Astrocyte (in vitro differentiated cells and primary cell): ENCODE measurements around the gene OPCML. TPM values are rescaled to one million over a fixed set of nuclear protein-coding genes. Genes with fewer than 3 reads are reported as not detected.
A peak's percentile ranks its signal among the peaks of the same experiment; 100 is the strongest.

Experiments
- DNase-seq: peaks from one replicate; pipeline ENCODE4 v3.0.0-alpha.2; 2010; ENCODE audit warnings: low read depth
- FAIRE-seq: peaks from 2 replicates; lab custom pipeline; 2011; peaks lifted over from hg19 to GRCh38; lab: Jason Lieb, UNC
- H2AFZ ChIP-seq: 2 replicates; pipeline ENCODE4 v1.6.0; 2012; ENCODE audit warnings: low read depth, low read length, inconsistent platforms
- H3K27ac ChIP-seq: 2 replicates; pipeline ENCODE4 v1.5.1; 2011; ENCODE audit warnings: low read depth, low read length, inconsistent platforms
- H3K27me3 ChIP-seq: 2 replicates; pipeline ENCODE4 v1.6.0; 2011; ENCODE audit warnings: low read length, inconsistent platforms; ENCODE audit not compliant: insufficient read depth
- H3K36me3 ChIP-seq: 2 replicates; pipeline ENCODE4 v1.5.1; 2011; ENCODE audit warnings: low read length, inconsistent platforms; ENCODE audit not compliant: insufficient read depth
- H3K4me1 ChIP-seq: 2 replicates; pipeline ENCODE4 v1.5.1; 2011; ENCODE audit warnings: low read length, inconsistent platforms; ENCODE audit not compliant: insufficient read depth
- H3K4me2 ChIP-seq: 2 replicates; pipeline ENCODE4 v1.6.0; 2012; ENCODE audit warnings: low read length, inconsistent platforms
- H3K4me3 ChIP-seq: 2 replicates; pipeline ENCODE4 v1.5.1; 2011; ENCODE audit warnings: low read depth, mild to moderate bottlenecking, low read length, inconsistent platforms; ENCODE audit not compliant: insufficient read depth
- H3K79me2 ChIP-seq: 2 replicates; pipeline ENCODE4 v1.6.0; 2012; ENCODE audit warnings: mild to moderate bottlenecking, low read length, inconsistent platforms; ENCODE audit not compliant: insufficient read depth
- H3K9ac ChIP-seq: 2 replicates; pipeline ENCODE4 v1.6.0; 2012; ENCODE audit warnings: mild to moderate bottlenecking, low read length, inconsistent platforms
- H3K9me3 ChIP-seq: 2 replicates; pipeline ENCODE4 v1.5.1; 2012; ENCODE audit warnings: low read depth, mild to moderate bottlenecking, low read length, inconsistent platforms; ENCODE audit not compliant: insufficient read depth
- H4K20me1 ChIP-seq: 2 replicates; pipeline ENCODE4 v1.6.0; 2012; ENCODE audit warnings: low read length, inconsistent platforms; ENCODE audit not compliant: insufficient read depth
- H3K27ac Mint-ChIP-seq: one replicate; pipeline ENCODE4 v1.8.0; 2021; ENCODE audit warnings: mild to moderate bottlenecking, mixed read lengths; ENCODE audit not compliant: unreplicated experiment
- H3K27me3 Mint-ChIP-seq: one replicate; pipeline ENCODE4 v1.8.0; 2021; ENCODE audit warnings: low read depth, mixed read lengths; ENCODE audit not compliant: unreplicated experiment
- H3K36me3 Mint-ChIP-seq: one replicate; pipeline ENCODE4 v1.8.0; 2021; ENCODE audit warnings: low read depth, mixed read lengths; ENCODE audit not compliant: unreplicated experiment
- H3K4me1 Mint-ChIP-seq: one replicate; pipeline ENCODE4 v1.8.0; 2021; ENCODE audit warnings: low read depth, mixed read lengths; ENCODE audit not compliant: unreplicated experiment
- H3K4me3 Mint-ChIP-seq: one replicate; pipeline ENCODE4 v1.8.0; 2021; ENCODE audit warnings: mild to moderate bottlenecking, moderate library complexity, mixed read lengths; ENCODE audit not compliant: unreplicated experiment
- H3K9me3 Mint-ChIP-seq: one replicate; pipeline ENCODE4 v1.8.0; 2021; ENCODE audit warnings: mild to moderate bottlenecking, mixed read lengths; ENCODE audit not compliant: unreplicated experiment
- CTCF ChIP-seq: IDR thresholded peaks from 2 replicates; pipeline ENCODE4 v1.5.1; 2011; ENCODE audit warnings: low read depth, mild to moderate bottlenecking, inconsistent platforms, low read length, moderate library complexity; ENCODE audit not compliant: insufficient read depth
- EZH2 ChIP-seq: IDR thresholded peaks from 2 replicates; pipeline ENCODE4 v1.6.1; 2012; ENCODE audit warnings: mild to moderate bottlenecking, low read length, inconsistent platforms; ENCODE audit not compliant: insufficient read depth
- total RNA-seq: library from RNA; stranded (reverse); gene quantifications from 2 replicates; pipeline ENCODE4 v1.2.1, GENCODE V29; 2021

Gene OPCML
- total RNA-seq, 1 donor from 2014 or later = 7.9 TPM

- Histone ChIP-seq H3K79me2 (no peaks in the 10 kb centered on the region), H3K4me1 (peaks cover 3% of the 10 kb centered on the region), H3K27me3 (no peaks in the 10 kb centered on the region), H2AFZ (no peak overlapping the region), H3K4me3 (no peak overlapping the region), H3K4me2 (no peak overlapping the region), H4K20me1 (no peaks in the 10 kb centered on the region), H3K9me3 (no peaks in the 10 kb centered on the region), H3K27ac (no peak overlapping the region), H3K9ac (no peak overlapping the region), H3K36me3 (no peaks in the 10 kb centered on the region)
- no peak overlapping the region for H3K4me3 Mint-ChIP-seq
- H3K9me3 Mint-ChIP-seq = peaks cover 7% of the 10 kb centered on the region
- FAIRE-seq (no peak), DNase-seq (no peak)
- peaks cover 7% of the 10 kb centered on the region for H3K4me1 Mint-ChIP-seq
- no peaks in the 10 kb centered on the region for H3K36me3 Mint-ChIP-seq
- H3K27me3 Mint-ChIP-seq = no peaks in the 10 kb centered on the region
- TF ChIP-seq CTCF = no peak
- no peak for TF ChIP-seq EZH2
- H3K27ac Mint-ChIP-seq = no peak overlapping the region
Measured at GRCh38 chr11:132551016-132551415, 981.3 kb downstream of the OPCML start.

DNA sequence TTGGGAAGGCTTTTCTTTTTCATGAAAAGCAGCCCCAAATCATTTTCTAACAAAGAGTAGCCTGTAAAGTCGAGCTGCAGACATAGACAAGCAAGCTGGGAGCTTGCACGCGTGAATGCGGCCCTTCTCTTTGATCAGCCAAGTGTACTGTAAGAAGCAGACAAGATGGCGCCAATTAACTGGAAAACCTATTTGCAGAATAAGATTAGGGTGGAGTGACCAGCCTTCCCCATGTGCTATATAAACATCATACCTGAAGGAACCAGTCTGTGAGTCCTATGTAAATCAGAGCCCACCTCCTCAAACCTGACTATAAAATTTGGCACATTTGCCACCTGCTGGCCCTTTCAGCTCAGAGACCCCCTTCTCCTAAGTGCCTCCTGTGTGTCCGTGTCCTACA is 982.7 kb downstream of the OPCML start:
- Histone ChIP-seq H3K9ac (no peak overlapping the region), H3K9me3 (no peaks in the 10 kb centered on the region), H3K27ac (no peak overlapping the region), H3K4me2 (no peak overlapping the region), H2AFZ (no peak overlapping the region), H4K20me1 (no peaks in the 10 kb centered on the region), H3K79me2 (no peaks in the 10 kb centered on the region), H3K4me3 (no peak overlapping the region), H3K36me3 (no peaks in the 10 kb centered on the region), H3K27me3 (no peaks in the 10 kb centered on the region), H3K4me1 (peaks cover 3% of the 10 kb centered on the region)
- TF ChIP-seq CTCF (no peak), EZH2 (no peak)
- peaks cover 7% of the 10 kb centered on the region for H3K9me3 Mint-ChIP-seq
- peaks cover 6% of the 10 kb centered on the region for H3K4me1 Mint-ChIP-seq
- no peaks in the 10 kb centered on the region for H3K27me3 Mint-ChIP-seq
- no peaks in the 10 kb centered on the region for H3K36me3 Mint-ChIP-seq
- no peak for DNase-seq
- FAIRE-seq = no peak
- H3K4me3 Mint-ChIP-seq = no peak overlapping the region
- H3K27ac Mint-ChIP-seq = no peak overlapping the region

GRCh38 chr11:132549001-132549400 is 983.3 kb downstream of the OPCML start:
- Histone ChIP-seq H3K4me3 (no peak overlapping the region), H3K4me2 (no peak overlapping the region), H3K36me3 (no peaks in the 10 kb centered on the region), H3K4me1 (peaks cover 3% of the 10 kb centered on the region), H3K9me3 (no peaks in the 10 kb centered on the region), H3K27ac (no peak overlapping the region), H4K20me1 (no peaks in the 10 kb centered on the region), H2AFZ (no peak overlapping the region), H3K9ac (no peak overlapping the region), H3K27me3 (no peaks in the 10 kb centered on the region), H3K79me2 (no peaks in the 10 kb centered on the region)
- peak overlapping the region; percentile 16 for H3K27ac Mint-ChIP-seq
- H3K27me3 Mint-ChIP-seq = no peaks in the 10 kb centered on the region
- TF ChIP-seq EZH2 = no peak
- no peak for TF ChIP-seq CTCF
- DNase-seq = peak; percentile 50
- peaks cover 6% of the 10 kb centered on the region for H3K4me1 Mint-ChIP-seq
- H3K36me3 Mint-ChIP-seq = no peaks in the 10 kb centered on the region
- no peak overlapping the region for H3K4me3 Mint-ChIP-seq
- no peak for FAIRE-seq
- peaks cover 7% of the 10 kb centered on the region for H3K9me3 Mint-ChIP-seq
